Gastrocnemius medialis (tissue), 4 donors: ENCODE results near the gene GPI. TPM values are rescaled to one million over a fixed set of nuclear protein-coding genes. Genes with fewer than 3 reads are reported as not detected.
A peak's percentile ranks its signal among the peaks of the same experiment; 100 is the strongest.

Source experiments
- ATAC-seq, 2 donors: fragments of 150-250 bp; one replicate each; pipeline ENCODE4 v1.9.1; 2016
- DNase-seq, 2 donors: peaks; one replicate each; pipeline ENCODE4 v3.0.0-alpha.2; 2019
- H3K27ac ChIP-seq, 4 donors: fragments of 200-600 bp; sonication (generic); 1 replicate in 1 of 4; 2 replicates in 3 of 4; pipeline ENCODE4 v1.5.1; 2016 to 2018; ENCODE audit warnings: mild to moderate bottlenecking in 2 of 4, moderate library complexity in 1 of 4
- H3K27me3 ChIP-seq, 3 donors: fragments of 200-600 bp; sonication (generic) in 2 of 3; 1 replicate in 1 of 3; 2 replicates in 2 of 3; pipeline versions ENCODE4 v1.5.1 to v1.6.0; 2016 to 2019; ENCODE audit warnings: mild to moderate bottlenecking in 1 of 3, moderate library complexity in 1 of 3
- H3K36me3 ChIP-seq, 2 donors: fragments of 200-600 bp; sonication (generic) in 1 of 2; one replicate each; pipeline ENCODE4 v1.5.1; 2017 to 2018
- H3K4me1 ChIP-seq, 2 donors: fragments of 200-600 bp; sonication (generic) in 1 of 2; one replicate each; pipeline ENCODE4 v1.5.1; 2016 to 2017; ENCODE audit warnings: mild to moderate bottlenecking in 2 of 2
- H3K4me3 ChIP-seq, 4 donors: fragments of 200-600 bp; sonication (generic) in 3 of 4; 1 replicate in 1 of 4; 2 replicates in 3 of 4; pipeline ENCODE4 v1.5.1; 2016 to 2019; ENCODE audit warnings: mild to moderate bottlenecking in 2 of 4
- H3K9me3 ChIP-seq, 3 donors: fragments of 200-600 bp; sonication (generic) in 2 of 3; 1 replicate in 1 of 3; 2 replicates in 2 of 3; pipeline ENCODE4 v1.5.1; 2016 to 2019
- POLR2A ChIP-seq, 2 donors: fragments of 450-650 bp; IDR thresholded peaks; one replicate each; pipeline ENCODE4 v1.6.1; 2017; ENCODE audit warnings: antibody characterized with exemption in 2 of 2, mild to moderate bottlenecking in 2 of 2, moderate library complexity in 2 of 2
- in situ Hi-C, 4 donors: fragments of 200-750 bp; cut with MboI; loops; one replicate each; pipeline versions ENCODE4 v1.15.0 to v1.8.0; 2017; ENCODE audit warnings: low sequenced_read_pairs in 4 of 4
- intact Hi-C: fragments of 100-400 bp; cut with DNase I; formaldehyde crosslinking; loops from one replicate; pipeline ENCODE4 v1.15.1; 2023; ENCODE audit warnings: low total_unique reads
- total RNA-seq, 4 donors: library from RNA; depleted of rRNA; stranded (reverse); fragments of >200 nt; gene quantifications; one replicate each; pipeline versions ENCODE4 v1.1.0 to v1.2.3, GENCODE V29; 2016
- TF ChIP-seq, protein P1 (sequence below), 5 experiments: fragments of 450-650 bp in 3 of 5; fragments of 200-600 bp in 2 of 5; sonication (generic) in 2 of 5; IDR thresholded peaks in 4 of 5; conservative IDR thresholded peaks in 1 of 5; 1 replicate in 4 of 5; 2 replicates in 1 of 5; pipeline ENCODE4 v1.5.1; 2016 to 2019; ENCODE audit warnings: antibody characterized with exemption in 5 of 5, mild to moderate bottlenecking in 3 of 5, moderate library complexity in 3 of 5

The GPI gene
- total RNA-seq, 4 donors from 2014 or later: 83.2 to 231 (median 173) TPM

DNA sequence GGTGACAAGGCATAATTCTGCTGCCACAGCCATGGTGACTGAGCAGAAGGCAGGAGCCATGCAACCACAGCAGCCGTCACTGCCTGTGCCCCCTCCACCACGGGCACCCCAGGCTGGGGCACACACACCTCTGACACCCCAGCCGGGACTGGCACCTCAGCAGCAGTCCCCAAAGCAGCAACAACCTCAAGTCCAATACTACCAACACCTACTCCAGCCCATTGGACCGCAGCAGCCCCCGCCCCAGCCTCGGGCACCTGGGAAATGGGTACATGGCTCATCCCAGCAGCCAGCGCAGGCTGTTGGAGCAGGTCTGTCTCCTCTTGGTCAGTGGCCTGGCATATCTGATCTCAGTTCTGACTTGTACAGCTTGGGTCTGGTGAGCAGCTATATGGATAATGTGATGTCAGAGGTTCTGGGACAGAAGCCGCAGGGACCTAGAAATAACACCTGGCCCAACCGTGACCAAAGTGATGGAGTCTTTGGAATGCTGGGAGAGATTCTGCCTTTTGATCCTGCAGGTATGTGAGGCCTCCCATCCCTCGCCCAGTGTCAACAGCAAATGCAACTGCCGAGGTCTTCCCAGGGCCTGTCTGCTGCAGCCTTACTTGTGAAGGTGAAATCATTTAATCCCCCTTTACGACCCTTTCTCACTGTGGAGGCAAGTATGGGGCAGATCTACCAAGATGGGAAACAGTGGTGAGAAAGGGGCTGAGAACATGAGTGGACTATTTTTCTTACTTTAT, 22.9 kb upstream of the GPI start:
- intact Hi-C loops: no loop called here

DNA sequence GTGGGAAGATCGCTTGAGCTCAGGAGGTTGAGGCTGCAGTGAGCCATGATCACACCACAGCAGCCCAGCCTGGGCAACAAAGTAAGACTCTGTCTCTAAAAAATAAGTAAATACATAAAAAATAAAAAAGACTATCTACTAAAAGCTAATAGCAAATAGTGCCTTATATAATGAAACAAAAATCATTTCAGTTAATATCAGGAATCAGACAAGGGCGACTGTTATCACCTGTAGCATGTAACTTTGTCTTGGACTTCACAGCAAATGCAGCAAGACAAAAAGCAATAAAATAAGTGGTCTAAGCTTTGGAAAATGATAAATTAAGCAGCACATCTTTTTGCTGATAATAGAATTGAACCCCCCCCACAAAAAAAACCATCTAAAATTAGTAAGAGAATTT, 21.2 kb upstream of the GPI start:
- intact Hi-C loops: no loop called here
- ATAC-seq: no peak
- H3K4me3 ChIP-seq: no peak overlapping the region
- no peaks in the 10 kb centered on the region for H3K27me3 ChIP-seq
- no peak for DNase-seq
- in situ Hi-C loops: loop anchor here in 3 of 4 donors (10.0 to 25.0 kb wide), 2 partner anchors 106 to 119 kb away; no protein-coding TSS in a partner anchor
- H3K4me1 ChIP-seq: no peaks in the 10 kb centered on the region
- peaks cover 3 to 69% of the 10 kb centered on the region in 2 donors for H3K36me3 ChIP-seq
- H3K9me3 ChIP-seq: no peaks in the 10 kb centered on the region
- TF ChIP-seq POLR2A (IDR thresholded peaks at IDR 0.05): no peak
- TF ChIP-seq, protein P1, sequence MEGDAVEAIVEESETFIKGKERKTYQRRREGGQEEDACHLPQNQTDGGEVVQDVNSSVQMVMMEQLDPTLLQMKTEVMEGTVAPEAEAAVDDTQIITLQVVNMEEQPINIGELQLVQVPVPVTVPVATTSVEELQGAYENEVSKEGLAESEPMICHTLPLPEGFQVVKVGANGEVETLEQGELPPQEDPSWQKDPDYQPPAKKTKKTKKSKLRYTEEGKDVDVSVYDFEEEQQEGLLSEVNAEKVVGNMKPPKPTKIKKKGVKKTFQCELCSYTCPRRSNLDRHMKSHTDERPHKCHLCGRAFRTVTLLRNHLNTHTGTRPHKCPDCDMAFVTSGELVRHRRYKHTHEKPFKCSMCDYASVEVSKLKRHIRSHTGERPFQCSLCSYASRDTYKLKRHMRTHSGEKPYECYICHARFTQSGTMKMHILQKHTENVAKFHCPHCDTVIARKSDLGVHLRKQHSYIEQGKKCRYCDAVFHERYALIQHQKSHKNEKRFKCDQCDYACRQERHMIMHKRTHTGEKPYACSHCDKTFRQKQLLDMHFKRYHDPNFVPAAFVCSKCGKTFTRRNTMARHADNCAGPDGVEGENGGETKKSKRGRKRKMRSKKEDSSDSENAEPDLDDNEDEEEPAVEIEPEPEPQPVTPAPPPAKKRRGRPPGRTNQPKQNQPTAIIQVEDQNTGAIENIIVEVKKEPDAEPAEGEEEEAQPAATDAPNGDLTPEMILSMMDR (IDR thresholded peaks at IDR 0.05 in 4 of 5, conservative IDR thresholded peaks at IDR 0.05 in 1 of 5): no peak
- no peak overlapping the region for H3K27ac ChIP-seq

More for the DNA sequence above, 22.9 kb upstream of the GPI start:
- TF ChIP-seq, protein P1 (IDR thresholded peaks at IDR 0.05 in 4 of 5, conservative IDR thresholded peaks at IDR 0.05 in 1 of 5): no peak
- no peak for TF ChIP-seq POLR2A (IDR thresholded peaks at IDR 0.05)
- Histone ChIP-seq H3K36me3 (peaks cover 3 to 65% of the 10 kb centered on the region in 2 donors), H3K4me1 (peaks cover 4% of the 10 kb centered on the region in 2 donors), H3K9me3 (no peaks in the 10 kb centered on the region), H3K4me3 (no peak overlapping the region), H3K27me3 (no peaks in the 10 kb centered on the region), H3K27ac (no peak overlapping the region)
- DNase-seq: no peak
- in situ Hi-C loops: loop anchor here in 3 of 4 donors (10.0 to 25.0 kb wide), 2 partner anchors 105 to 117 kb away; no protein-coding TSS in a partner anchor
- no peak for ATAC-seq

DNA sequence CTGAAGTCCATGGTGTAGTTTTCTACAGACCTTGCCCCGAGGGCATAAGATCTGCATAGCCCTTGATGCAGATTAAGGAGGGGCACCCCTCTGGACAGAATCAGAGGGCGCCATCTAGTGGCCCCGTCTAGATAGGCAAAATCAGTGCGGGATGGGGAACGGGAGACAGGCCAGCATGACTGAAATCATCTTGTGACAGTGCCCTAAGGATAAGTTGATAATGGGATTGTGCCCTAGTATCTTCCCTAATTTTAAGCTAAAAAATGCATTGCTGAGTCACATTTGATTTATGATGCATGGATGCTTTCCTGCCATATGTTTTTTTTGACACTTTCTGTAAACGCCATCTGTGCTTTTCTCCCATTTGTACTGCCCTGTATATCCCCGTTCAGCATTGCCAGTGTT, 19.0 kb upstream of the GPI start:
- peak overlapping the region in 2 of 4 donors; percentile 25 to 55 for H3K27ac ChIP-seq
- H3K27me3 ChIP-seq: no peaks in the 10 kb centered on the region
- H3K9me3 ChIP-seq: no peaks in the 10 kb centered on the region
- ATAC-seq (peak; percentile 81 to 94), DNase-seq (peak; percentile 34 to 74)
- in situ Hi-C loops: loop anchor here in 3 of 4 donors (10.0 to 25.0 kb wide), 2 partner anchors 109 to 121 kb away; no protein-coding TSS in a partner anchor
- intact Hi-C loops: loop anchor here (5.0 kb wide), 1 partner anchor 124 kb away; no protein-coding TSS in a partner anchor
- H3K36me3 ChIP-seq: peaks cover 3 to 61% of the 10 kb centered on the region in 2 donors
- no peak for TF ChIP-seq POLR2A (IDR thresholded peaks at IDR 0.05)
- TF ChIP-seq, protein P1 (IDR thresholded peaks at IDR 0.05 in 4 of 5, conservative IDR thresholded peaks at IDR 0.05 in 1 of 5): peak; percentile 68 to 85 (median 74)
- no peak overlapping the region for H3K4me3 ChIP-seq
- no peaks in the 10 kb centered on the region for H3K4me1 ChIP-seq

DNA sequence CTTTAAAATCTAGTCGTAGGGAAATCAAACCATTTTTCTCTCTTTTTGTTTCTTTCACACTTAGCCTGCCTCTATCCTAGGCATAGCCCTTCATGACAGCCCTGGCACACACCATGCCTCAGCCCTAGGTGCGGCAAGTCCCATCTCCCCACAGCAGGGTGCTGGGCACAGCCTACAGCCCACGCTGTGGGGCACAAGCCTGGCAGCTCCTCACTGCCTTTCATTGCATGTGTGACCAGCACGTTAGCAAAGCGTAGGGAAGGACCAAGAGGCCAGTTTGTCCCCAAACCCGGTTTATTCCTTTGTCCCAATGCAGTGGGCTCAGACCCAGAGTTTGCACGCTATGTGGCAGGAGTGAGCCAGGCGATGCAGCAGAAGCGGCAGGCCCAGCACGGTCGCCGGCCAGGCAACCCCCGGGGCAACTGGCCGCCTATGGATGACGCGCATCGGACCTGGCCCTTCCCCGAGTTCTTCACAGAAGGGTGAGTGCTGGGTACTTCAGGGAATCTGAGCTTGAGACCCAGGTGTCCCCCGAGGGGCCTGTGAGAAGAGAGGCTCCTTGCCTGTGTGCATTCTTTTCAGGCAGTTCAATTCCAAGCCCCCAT, 17.3 kb upstream of the GPI start:
- Histone ChIP-seq H3K4me1 (no peaks in the 10 kb centered on the region), H3K27me3 (no peaks in the 10 kb centered on the region), H3K4me3 (no peak overlapping the region), H3K27ac (peak overlapping the region in 1 of 4 donors; percentile 20), H3K36me3 (peaks cover 3 to 58% of the 10 kb centered on the region in 2 donors), H3K9me3 (no peaks in the 10 kb centered on the region)
- intact Hi-C loops (loop anchor here (5.0 kb wide), 1 partner anchor 125 kb away; no protein-coding TSS in a partner anchor), in situ Hi-C loops (loop anchor here in 3 of 4 donors (10.0 to 25.0 kb wide), 2 partner anchors 110 to 123 kb away; no protein-coding TSS in a partner anchor)
- TF ChIP-seq, protein P1 (IDR thresholded peaks at IDR 0.05 in 4 of 5, conservative IDR thresholded peaks at IDR 0.05 in 1 of 5): no peak
- TF ChIP-seq POLR2A (IDR thresholded peaks at IDR 0.05): no peak
- DNase-seq (no peak), ATAC-seq (no peak)
